GM19463 (cell line): ENCODE results near the gene TRAPPC4.
"Not testable (repeated sequence)": the region's sequence is repeated elsewhere in the genome, so short reads cannot be mapped to it uniquely, and the experiment has no call there.

Source experiments
- ATAC-seq: cut with Tn5 transposase; IDR thresholded peaks from one replicate; pipeline ENCODE4 v1.9.1; 2021; ENCODE audit warnings: mild to moderate bottlenecking, moderate library complexity; ENCODE audit not compliant: unreplicated experiment

The TRAPPC4 gene

GRCh38 chr11:119030329-119031047 is 11.9 kb downstream of the TRAPPC4 start, which contains the start of gene SLC37A4:
SLC37A4 (minus strand) TSS chr11:119030877.
- peak; percentile 89 for ATAC-seq

- ATAC-seq: no peak
These were observed 13.3 kb downstream of the TRAPPC4 start for GRCh38 chr11:119031912-119032280.

- not testable (repeated sequence) for ATAC-seq
These were observed 14.9 kb downstream of the TRAPPC4 start for GRCh38 chr11:119033421-119033820.

GRCh38 chr11:119034813-119035212 is 16.2 kb downstream of the TRAPPC4 start:
- no peak for ATAC-seq

- ATAC-seq: no peak
These were observed 20.3 kb downstream of the TRAPPC4 start for GRCh38 chr11:119038884-119039283.

GRCh38 chr11:119039471-119039870 is 20.9 kb downstream of the TRAPPC4 start:
- ATAC-seq: not testable (repeated sequence)

GRCh38 chr11:119041821-119042514 is 23.4 kb downstream of the TRAPPC4 start:
- ATAC-seq: no peak

- no peak for ATAC-seq
These were observed 24.4 kb downstream of the TRAPPC4 start for GRCh38 chr11:119042927-119043326.

- no peak for ATAC-seq
These were observed 26.1 kb downstream of the TRAPPC4 start for GRCh38 chr11:119044708-119045107.

GRCh38 chr11:119046489-119046888 is 27.9 kb downstream of the TRAPPC4 start:
- ATAC-seq: no peak

GRCh38 chr11:119047205-119047604 is 28.6 kb downstream of the TRAPPC4 start:
- ATAC-seq: no peak

- ATAC-seq: no peak
These were observed 30.1 kb downstream of the TRAPPC4 start for GRCh38 chr11:119048644-119049043.

- ATAC-seq: no peak
These were observed 30.5 kb downstream of the TRAPPC4 start for GRCh38 chr11:119049081-119049480.

GRCh38 chr11:119051440-119052162 is 33.0 kb downstream of the TRAPPC4 start:
- peak; percentile 77 for ATAC-seq

- no peak for ATAC-seq
These were observed 33.7 kb downstream of the TRAPPC4 start for GRCh38 chr11:119052163-119052814.

GRCh38 chr11:119054418-119054817 is 35.9 kb downstream of the TRAPPC4 start:
- ATAC-seq: no peak

GRCh38 chr11:119055901-119056300 is 37.3 kb downstream of the TRAPPC4 start:
- no peak for ATAC-seq

GRCh38 chr11:119056421-119056999 is 37.9 kb downstream of the TRAPPC4 start:
- ATAC-seq: no peak

- ATAC-seq: peak; percentile 94
These were observed 38.6 kb downstream of the TRAPPC4 start, which contains the start of gene HYOU1 for GRCh38 chr11:119057000-119057769. HYOU1 (minus strand) TSS chr11:119057205; CDS start chr11:119056160, 1,045 bp downstream.

- ATAC-seq: not testable (repeated sequence)
These were observed 40.6 kb downstream of the TRAPPC4 start for GRCh38 chr11:119059128-119059527.
